IMR-90 (cell line): Measurements from ENCODE around the gene BCL2L11. TPM values are rescaled to one million over a fixed set of nuclear protein-coding genes. Genes with fewer than 3 reads are reported as not detected.

Experiments
- ATAC-seq: fragments of 200-7000 bp; cut with Tn5 transposase; 2 replicates; pipeline ENCODE4 v1.9.1; 2020; ENCODE audit warnings: low read depth, mild to moderate bottlenecking, moderate library complexity
- BruUV-seq: library from RNA; stranded (reverse); fragments of 400-500 nt; replicated peaks from 2 replicates; lab custom pipeline; 2021; lab: Mats Ljungman, UMichigan
- CTCF ChIA-PET: fragments of 300-600 bp; formaldehyde crosslinking; extraction: SDS; loops from one replicate; lab custom pipeline; 2021; ENCODE audit warnings: antibody characterized with exemption; lab: Yijun Ruan, JAX
- POLR2A ChIA-PET: fragments of 300-600 bp; sonication (Branson Sonifier 250); formaldehyde crosslinking; loops from one replicate; lab custom pipeline; 2022; ENCODE audit warnings: antibody characterized with exemption; ENCODE audit not compliant: unreplicated experiment; lab: Charles Lee
- DNase-seq: peaks from one replicate; pipeline ENCODE4 v3.0.0; 2013
- H2AFZ ChIP-seq: replicated peaks from 2 replicates; pipeline ENCODE3; 2013; ENCODE audit warnings: low read length, mild to moderate bottlenecking; ENCODE audit not compliant: poor library complexity
- H2AK5ac ChIP-seq: 2 replicates; pipeline ENCODE4 v1.6.1; 2013; ENCODE audit warnings: low read depth, low read length, inconsistent platforms
- H2AK9ac ChIP-seq: replicated peaks from 2 replicates; pipeline ENCODE3; 2013; ENCODE audit warnings: mild to moderate bottlenecking, low read depth, low read length, moderate library complexity; ENCODE audit not compliant: poor library complexity
- H2BK120ac ChIP-seq: 2 replicates; pipeline ENCODE4 v1.6.1; 2013; ENCODE audit warnings: low read depth, low read length, inconsistent platforms
- H2BK15ac ChIP-seq: 3 replicates; pipeline ENCODE4 v1.6.1; 2013; ENCODE audit warnings: low read depth, low read length, inconsistent platforms
- H2BK20ac ChIP-seq: 2 replicates; pipeline ENCODE4 v1.6.1; 2013; ENCODE audit warnings: low read depth, mild to moderate bottlenecking, inconsistent platforms, low read length, moderate library complexity
- H2BK5ac ChIP-seq: 2 replicates; pipeline ENCODE4 v1.6.1; 2013; ENCODE audit warnings: mild to moderate bottlenecking, low read depth, low read length, inconsistent platforms; ENCODE audit not compliant: poor library complexity, severe bottlenecking
- H3K14ac ChIP-seq: replicated peaks from 2 replicates; pipeline ENCODE4 v1.6.1; 2013; ENCODE audit warnings: low read depth, low read length, inconsistent platforms
- H3K18ac ChIP-seq: 2 replicates; pipeline ENCODE4 v1.6.1; 2013; ENCODE audit warnings: low read depth, low read length, control low read depth
- H3K23ac ChIP-seq: 2 replicates; pipeline ENCODE4 v1.6.1; 2013; ENCODE audit warnings: low read depth, low read length, inconsistent platforms
- H3K27ac ChIP-seq: 2 replicates; pipeline ENCODE4 v1.5.1; 2013; ENCODE audit warnings: mild to moderate bottlenecking, control low read depth, low read length; ENCODE audit not compliant: insufficient read depth
- H3K27me3 ChIP-seq: 2 replicates; pipeline ENCODE4 v1.6.1; 2013; ENCODE audit warnings: low read length; ENCODE audit not compliant: control insufficient read depth, insufficient read depth
- H3K36me3 ChIP-seq: 2 replicates; pipeline ENCODE4 v1.6.1; 2013; ENCODE audit warnings: low read length, mixed read lengths; ENCODE audit not compliant: control insufficient read depth, insufficient read depth
- H3K4ac ChIP-seq: 2 replicates; pipeline ENCODE4 v1.6.1; 2013; ENCODE audit warnings: low read depth, low read length, inconsistent platforms
- H3K4me1 ChIP-seq: 2 replicates; pipeline ENCODE4 v1.6.1; 2013; ENCODE audit warnings: low read length, mixed read lengths; ENCODE audit not compliant: control insufficient read depth, insufficient read depth
- H3K4me2 ChIP-seq: 2 replicates; pipeline ENCODE4 v1.6.1; 2013; ENCODE audit warnings: low read depth, mild to moderate bottlenecking, control low read depth, low read length, moderate library complexity
- H3K4me3 ChIP-seq: 2 replicates; pipeline ENCODE4 v1.5.1; 2013; ENCODE audit warnings: low read depth, mild to moderate bottlenecking, control low read depth, low read length, moderate library complexity; ENCODE audit not compliant: insufficient read depth
- H3K56ac ChIP-seq: 2 replicates; pipeline ENCODE4 v1.6.1; 2013; ENCODE audit warnings: low read length, inconsistent platforms; ENCODE audit not compliant: insufficient read depth; ENCODE audit errors: extremely low read depth
- H3K79me1 ChIP-seq, 2 experiments: 2 replicates each; pipeline ENCODE4 v1.6.1; 2013; ENCODE audit warnings: low read length in 2 of 2, inconsistent platforms in 1 of 2, low read depth in 1 of 2
- H3K9ac ChIP-seq: 2 replicates; pipeline ENCODE4 v1.6.1; 2013; ENCODE audit warnings: low read depth, low read length, control low read depth
- H3K9me1 ChIP-seq: 2 replicates; pipeline ENCODE4 v1.6.1; 2013; ENCODE audit warnings: low read length, inconsistent platforms; ENCODE audit not compliant: insufficient read depth
- H3K9me3 ChIP-seq: 2 replicates; pipeline ENCODE4 v1.6.1; 2013; ENCODE audit warnings: low read length; ENCODE audit not compliant: control insufficient read depth, insufficient read depth
- H4K20me1 ChIP-seq: 2 replicates; pipeline ENCODE4 v1.6.1; 2013; ENCODE audit warnings: low read length, inconsistent platforms; ENCODE audit not compliant: insufficient read depth
- H4K5ac ChIP-seq: 2 replicates; pipeline ENCODE4 v1.6.1; 2013; ENCODE audit warnings: mild to moderate bottlenecking, low read depth, low read length, control low read depth
- H4K8ac ChIP-seq, 2 experiments: 2 replicates each; pipeline ENCODE4 v1.6.1; 2013; ENCODE audit warnings: low read depth in 2 of 2, low read length in 2 of 2, control low read depth in 1 of 2, inconsistent platforms in 1 of 2
- H4K91ac ChIP-seq: 2 replicates; pipeline ENCODE4 v1.6.1; 2013; ENCODE audit warnings: low read depth, low read length, inconsistent platforms; ENCODE audit not compliant: insufficient read depth
- BHLHE40 ChIP-seq: fragments of 150-350 bp; IDR thresholded peaks from 2 replicates; pipeline ENCODE4 v1.6.1; 2016; ENCODE audit warnings: mild to moderate bottlenecking, low read depth, low read length
- FOS ChIP-seq: fragments of 150-350 bp; IDR thresholded peaks from 2 replicates; pipeline ENCODE4 v1.6.1; 2016; ENCODE audit warnings: low read depth, low read length
- MAZ ChIP-seq: IDR thresholded peaks from 2 replicates; pipeline ENCODE4 v1.6.1; 2012; ENCODE audit warnings: low read depth, mild to moderate bottlenecking, low read length, improper control_type of control experiment, moderate library complexity, borderline replicate concordance
- MXI1 ChIP-seq: IDR thresholded peaks from 2 replicates; pipeline ENCODE4 v1.6.1; 2012; ENCODE audit warnings: low read depth, mild to moderate bottlenecking, low read length, moderate library complexity, borderline replicate concordance
- SMC3 ChIP-seq: fragments of 150-350 bp; IDR thresholded peaks from 2 replicates; pipeline ENCODE4 v1.6.1; 2016; ENCODE audit warnings: low read depth, mild to moderate bottlenecking, antibody characterized with exemption, low read length, moderate library complexity
- WGBS, 2 experiments: methylation state at CpG; one replicate each; pipeline versions ENCODE4 v1.1.5 to v1.1.7; 2013; ENCODE audit warnings: missing lambda C conversion rate in 2 of 2; ENCODE audit not compliant: insufficient read length in 1 of 2; ENCODE audit errors: extremely low coverage in 2 of 2; 5-methylcytosine and 5-hydroxymethylcytosine counted together
- dilution Hi-C: fragments of 300-500 bp; cut with HindIII; formaldehyde crosslinking; loops from one replicate; pipeline ENCODE4 v1.14.3; 2018; ENCODE audit warnings: low sequenced_read_pairs; ENCODE audit not compliant: unreplicated experiment
- in situ Hi-C: fragments of 300-500 bp; cut with MboI; formaldehyde crosslinking; loops from 3 replicates; pipeline ENCODE4 v1.14.3; 2019; ENCODE audit warnings: low sequenced_read_pairs, inconsistent platforms, mixed read lengths
- intact Hi-C: fragments of 100-400 bp; cut with micrococcal nuclease; formaldehyde crosslinking; loops from 2 replicates; pipeline ENCODE4 v1.10.0; 2022
- polyA plus RNA-seq, 3 experiments: library from polyadenylated mRNA; depleted of rRNA; stranded (reverse); fragments of >200 nt; gene quantifications; 2 replicates each; pipeline ENCODE4 v1.2.3, GENCODE V29; 2012; ENCODE audit warnings: low replicate concordance in 1 of 3
- total RNA-seq: library from RNA; depleted of rRNA; stranded (reverse); fragments of >200 nt; gene quantifications from 2 replicates; pipeline ENCODE4 v1.2.3, GENCODE V29; 2012
- TF ChIP-seq, protein P1 (sequence below): fragments of 150-350 bp; IDR thresholded peaks from 2 replicates; pipeline ENCODE4 v1.6.1; 2017; ENCODE audit warnings: mild to moderate bottlenecking, antibody characterized with exemption, low read length, low read depth

Gene BCL2L11
- total and polyA plus RNA-seq, 2 of the 4 experiments (the other 2 are of a cell fraction), result 1.1 to 1.7 TPM

DNA sequence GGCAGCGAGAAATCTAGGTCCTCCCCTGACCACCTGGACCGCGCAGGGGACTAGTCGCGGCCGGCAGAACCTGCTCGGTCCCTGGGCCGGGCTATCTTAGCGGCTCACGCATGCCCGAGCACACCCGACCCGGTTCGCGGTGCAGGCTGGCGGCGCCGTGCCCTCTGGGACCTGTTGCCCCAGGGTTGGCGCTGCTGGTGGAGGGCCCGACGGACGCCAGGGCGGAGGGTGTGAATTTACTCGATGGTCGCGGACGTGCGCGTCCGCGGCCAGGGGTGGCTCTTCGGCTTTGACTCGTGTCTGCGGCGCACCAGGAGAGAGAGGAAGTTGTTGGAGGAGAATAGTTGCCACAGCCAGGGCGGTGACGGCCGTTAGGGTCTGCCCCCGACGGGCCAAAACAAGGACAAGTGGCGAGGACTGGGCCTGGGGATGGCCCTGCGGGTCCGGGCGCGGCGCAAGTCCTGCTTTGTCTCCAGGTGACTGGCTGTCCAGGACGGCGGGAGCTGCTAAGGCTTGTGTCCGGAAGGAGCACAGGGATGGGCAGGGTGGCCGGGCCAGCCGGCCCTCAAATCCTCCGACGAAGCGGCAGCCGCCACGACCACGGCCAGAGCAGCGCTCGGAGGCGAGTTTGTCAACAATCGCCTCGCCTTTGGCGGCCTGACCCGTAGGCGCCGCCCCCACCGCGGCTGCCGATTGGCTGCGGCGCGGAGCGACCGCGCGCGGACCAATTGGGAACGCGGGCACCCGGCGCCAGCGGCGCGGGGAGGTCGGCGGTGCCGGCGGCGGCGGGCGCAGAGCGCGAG, 1.3 kb downstream of the BCL2L11 start:
- BruUV-seq, result no TSS peak
- peak overlapping the region; percentile 60 for H3K23ac ChIP-seq
- no peak overlapping the region for H3K56ac ChIP-seq
- DNase-seq, result peak; percentile 85
- peaks cover 3% of the 10 kb centered on the region; the same call in 1 of the 2 replicates for H3K9me3 ChIP-seq
- H3K4ac ChIP-seq, result no peak overlapping the region
- WGBS, 2 experiments, result 2% methylated on average over 71 of the region's 93 CpGs; no CpG with 5 or more reads in 1 of the 2 experiments
- H3K9ac ChIP-seq, result peak overlapping the region; percentile 69; the same call in 1 of the 2 replicates
- H3K14ac ChIP-seq, result no peak overlapping the region
- peaks cover 0 to 8% of the 10 kb centered on the region in 2 experiments; a peak in 1 of 4 replicates for H3K79me1 ChIP-seq
- ChIA-PET POLR2A (no interaction called here), CTCF (no interaction called here)
- H4K5ac ChIP-seq, result no peak overlapping the region
- no peaks in the 10 kb centered on the region; the same call in none of the 2 replicates for H3K4me1 ChIP-seq
- peaks cover 5% of the 10 kb centered on the region; the same call in 1 of the 2 replicates for H3K27me3 ChIP-seq
- H3K36me3 ChIP-seq, result peaks cover 9% of the 10 kb centered on the region
- H2BK15ac ChIP-seq, result no peak overlapping the region
- in situ Hi-C loops (no loop called here), intact Hi-C loops (no loop called here), dilution Hi-C loops (no loop called here)
- no peak overlapping the region for H4K8ac ChIP-seq
- H3K18ac ChIP-seq, result no peak overlapping the region
- no peak overlapping the region for H2BK5ac ChIP-seq
- peak overlapping the region; percentile 29 for H2AK9ac ChIP-seq
- H2AK5ac ChIP-seq, result no peak overlapping the region
- TF ChIP-seq BHLHE40 (0 out of 2 replicates have a peak, but pooled peaks have one; percentile 20), FOS (peak; percentile 44; the same call in 1 of the 2 replicates), MAZ (peak; percentile 64; the same call in 1 of the 2 replicates), SMC3 (no peak), MXI1 (peak; percentile 62; the same call in 1 of the 2 replicates)
- TF ChIP-seq, protein P1, sequence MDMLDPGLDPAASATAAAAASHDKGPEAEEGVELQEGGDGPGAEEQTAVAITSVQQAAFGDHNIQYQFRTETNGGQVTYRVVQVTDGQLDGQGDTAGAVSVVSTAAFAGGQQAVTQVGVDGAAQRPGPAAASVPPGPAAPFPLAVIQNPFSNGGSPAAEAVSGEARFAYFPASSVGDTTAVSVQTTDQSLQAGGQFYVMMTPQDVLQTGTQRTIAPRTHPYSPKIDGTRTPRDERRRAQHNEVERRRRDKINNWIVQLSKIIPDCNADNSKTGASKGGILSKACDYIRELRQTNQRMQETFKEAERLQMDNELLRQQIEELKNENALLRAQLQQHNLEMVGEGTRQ, result peak; percentile 4; the same call in 1 of the 2 replicates
- no peak overlapping the region for H3K27ac ChIP-seq
- no peak overlapping the region for H2BK120ac ChIP-seq
- H3K9me1 ChIP-seq, result no peaks in the 10 kb centered on the region
- peak overlapping the region; percentile 95 for H2AFZ ChIP-seq
- peak; percentile 81 for ATAC-seq
- no peak overlapping the region for H2BK20ac ChIP-seq
- peak overlapping the region; percentile 88 for H3K4me2 ChIP-seq
- H4K91ac ChIP-seq, result no peak overlapping the region
- peaks cover 14% of the 10 kb centered on the region for H4K20me1 ChIP-seq
- H3K4me3 ChIP-seq, result peak overlapping the region; percentile 79
